DOHH2 (cell line): Measurements from ENCODE around the gene SCN2A.

Experiments
- H3F3A ChIP-seq: fragments of 200-600 bp; sonication (generic), shearing (Covaris generic); 2 replicates; pipeline ENCODE4 v1.6.0; 2016; ENCODE audit warnings: antibody characterized with exemption, mild to moderate bottlenecking; ENCODE audit not compliant: control insufficient read depth, insufficient read depth
- H3K27ac ChIP-seq: fragments of 200-600 bp; sonication (generic); 2 replicates; pipeline ENCODE4 v1.5.1; 2014; ENCODE audit warnings: low read depth, mild to moderate bottlenecking, low read length, moderate library complexity
- H3K27me3 ChIP-seq: fragments of 200-600 bp; sonication (generic); 2 replicates; pipeline ENCODE4 v1.6.1; 2014; ENCODE audit warnings: mild to moderate bottlenecking, low read length, mixed read lengths; ENCODE audit not compliant: control insufficient read depth
- H3K36me3 ChIP-seq: fragments of 200-600 bp; sonication (generic); 2 replicates; pipeline ENCODE4 v1.6.1; 2014; ENCODE audit warnings: mild to moderate bottlenecking, low read length, moderate library complexity, mixed read lengths; ENCODE audit not compliant: control insufficient read depth
- H3K4me1 ChIP-seq: fragments of 200-600 bp; sonication (generic); 2 replicates; pipeline ENCODE4 v1.6.1; 2014; ENCODE audit warnings: mild to moderate bottlenecking, low read length, mixed read lengths; ENCODE audit not compliant: control insufficient read depth
- H3K4me2 ChIP-seq: fragments of 200-600 bp; sonication (generic); 2 replicates; pipeline ENCODE4 v1.6.0; 2014; ENCODE audit warnings: mild to moderate bottlenecking, low read length, moderate library complexity
- H3K4me3 ChIP-seq: fragments of 200-600 bp; sonication (generic); 2 replicates; pipeline ENCODE4 v1.5.1; 2014; ENCODE audit warnings: mild to moderate bottlenecking, low read length, mixed read lengths
- H3K79me2 ChIP-seq: fragments of 200-600 bp; sonication (generic); 2 replicates; pipeline ENCODE4 v1.6.1; 2014; ENCODE audit warnings: mild to moderate bottlenecking, low read length, mixed read lengths; ENCODE audit not compliant: control insufficient read depth
- H3K9me2 ChIP-seq: fragments of 200-600 bp; sonication (generic); replicated peaks from 2 replicates; pipeline ENCODE4 v1.6.1; 2014; ENCODE audit warnings: mild to moderate bottlenecking, low read length, mixed read lengths; ENCODE audit not compliant: control insufficient read depth
- H3K9me3 ChIP-seq: fragments of 200-600 bp; sonication (generic); 2 replicates; pipeline ENCODE4 v1.6.1; 2014; ENCODE audit warnings: antibody characterized with exemption, low read length, mixed read lengths; ENCODE audit not compliant: control insufficient read depth, insufficient read depth
- H4K20me1 ChIP-seq: fragments of 200-600 bp; sonication (generic); 2 replicates; pipeline ENCODE4 v1.6.0; 2014; ENCODE audit warnings: low read depth, mild to moderate bottlenecking, antibody characterized with exemption, low read length, moderate library complexity; ENCODE audit not compliant: control insufficient read depth, insufficient read depth
- CTCF ChIP-seq: fragments of 200-600 bp; sonication (generic); IDR thresholded peaks from one replicate; pipeline ENCODE4 v1.5.1; 2014; ENCODE audit warnings: antibody characterized with exemption, mild to moderate bottlenecking, low read depth, low read length; ENCODE audit not compliant: poor library complexity, severe bottlenecking
- EZH2phosphoT487 ChIP-seq: fragments of 200-600 bp; sonication (generic); IDR thresholded peaks from 2 replicates; pipeline ENCODE4 v1.6.1; 2017; ENCODE audit warnings: borderline replicate concordance, mild to moderate bottlenecking, antibody characterized with exemption, low read length, moderate library complexity, mixed read lengths

Gene SCN2A

GRCh38 chr2:165193178-165193777 is 45.9 kb upstream of the SCN2A start:
- Histone ChIP-seq H3K9me2 (no peaks in the 10 kb centered on the region), H4K20me1 (0 out of 2 replicates have a peak, but pooled peaks cover 9% of the 10 kb centered on the region), H3K4me3 (peak overlapping the region; percentile 34), H3F3A (no peaks in the 10 kb centered on the region), H3K27me3 (peaks cover 71% of the 10 kb centered on the region), H3K79me2 (no peaks in the 10 kb centered on the region), H3K27ac (no peak overlapping the region), H3K9me3 (no peaks in the 10 kb centered on the region), H3K4me1 (peaks cover 20% of the 10 kb centered on the region), H3K36me3 (no peaks in the 10 kb centered on the region), H3K4me2 (peak overlapping the region; percentile 59)
- no peak for TF ChIP-seq CTCF
- TF ChIP-seq EZH2phosphoT487 = no peak

- Histone ChIP-seq H3K9me2 (no peaks in the 10 kb centered on the region), H3K4me1 (peaks cover 20% of the 10 kb centered on the region), H3K27me3 (peaks cover 65% of the 10 kb centered on the region), H3K79me2 (no peaks in the 10 kb centered on the region), H3K4me2 (no peak overlapping the region), H3K27ac (no peak overlapping the region), H3F3A (no peaks in the 10 kb centered on the region), H3K9me3 (no peaks in the 10 kb centered on the region), H3K36me3 (no peaks in the 10 kb centered on the region), H4K20me1 (0 out of 2 replicates have a peak, but pooled peaks cover 12% of the 10 kb centered on the region), H3K4me3 (no peak overlapping the region)
- TF ChIP-seq EZH2phosphoT487 = no peak
Measured at GRCh38 chr2:165196411-165196810, 42.8 kb upstream of the SCN2A start.

GRCh38 chr2:165197346-165197745 is 41.9 kb upstream of the SCN2A start:
- Histone ChIP-seq H3K27me3 (peaks cover 73% of the 10 kb centered on the region), H3K4me3 (no peak overlapping the region), H3K9me3 (no peaks in the 10 kb centered on the region), H3F3A (no peaks in the 10 kb centered on the region), H3K79me2 (no peaks in the 10 kb centered on the region), H3K4me1 (peaks cover 20% of the 10 kb centered on the region), H3K9me2 (no peaks in the 10 kb centered on the region), H3K36me3 (no peaks in the 10 kb centered on the region), H4K20me1 (0 out of 2 replicates have a peak, but pooled peaks cover 12% of the 10 kb centered on the region), H3K4me2 (no peak overlapping the region), H3K27ac (no peak overlapping the region)
- TF ChIP-seq EZH2phosphoT487 = no peak
- TF ChIP-seq CTCF = no peak

GRCh38 chr2:165198181-165198580 is 41.0 kb upstream of the SCN2A start:
- Histone ChIP-seq H3K27ac (no peak overlapping the region), H3F3A (no peaks in the 10 kb centered on the region)
- TF ChIP-seq EZH2phosphoT487 (no peak), CTCF (no peak)

More at GRCh38 chr2:165198181-165198580, 41.0 kb upstream of the SCN2A start:
- Histone ChIP-seq H3K36me3 (no peaks in the 10 kb centered on the region), H3K9me2 (no peaks in the 10 kb centered on the region), H4K20me1 (0 out of 2 replicates have a peak, but pooled peaks cover 12% of the 10 kb centered on the region), H3K9me3 (no peaks in the 10 kb centered on the region), H3K4me2 (no peak overlapping the region), H3K4me3 (no peak overlapping the region), H3K27me3 (peaks cover 76% of the 10 kb centered on the region), H3K4me1 (peaks cover 14% of the 10 kb centered on the region), H3K79me2 (no peaks in the 10 kb centered on the region)
